Measurements from ENCODE around the gene CD63.

- TF ChIP-seq CTCF (IDR thresholded peaks at IDR 0.05; ENCODE audit: insufficient read depth, low read length, poor library complexity, severe bottlenecking) (peak; percentile 9), EZH2phosphoT487 (conservative IDR thresholded peaks at IDR 0.05; ENCODE audit: low read length) (no peak)
Measured at GRCh38 chr12:55737581-55738122, 8.8 kb upstream of the CD63 start.

Measured in SU-DHL-6 (cell line).